ENCODE results near the gene GOLGA7B. TPM values are rescaled to one million over a fixed set of nuclear protein-coding genes. Genes with fewer than 3 reads are reported as not detected.

GOLGA7B gene
- total RNA-seq, result 3.3 TPM

- DNase-seq (ENCODE audit: low spot score), result no peak
Observed at GRCh38 chr10:97849687-97850402, at the start of gene GOLGA7B. Gene GOLGA7B (plus strand): TSS chr10:97849843. CDS start chr10:97850304, 461 bp downstream.

- DNase-seq (ENCODE audit: low spot score), result no peak
Observed at GRCh38 chr10:97800474-97800873, 49.2 kb upstream of the GOLGA7B start.

GRCh38 chr10:97801422-97801821 lies 48.2 kb upstream of the GOLGA7B start:
- DNase-seq (ENCODE audit: low spot score), result peak; percentile 49

GRCh38 chr10:97805096-97805884 lies 44.4 kb upstream of the GOLGA7B start:
- no peak for DNase-seq (ENCODE audit: low spot score)

- no peak for DNase-seq (ENCODE audit: low spot score)
Observed at GRCh38 chr10:97805949-97806348, 43.7 kb upstream of the GOLGA7B start.

GRCh38 chr10:97810446-97810845 lies 39.2 kb upstream of the GOLGA7B start:
- DNase-seq (ENCODE audit: low spot score), result no peak

GRCh38 chr10:97811958-97812357 lies 37.7 kb upstream of the GOLGA7B start:
- DNase-seq (ENCODE audit: low spot score), result no peak

GRCh38 chr10:97812696-97813095 lies 36.9 kb upstream of the GOLGA7B start:
- no peak for DNase-seq (ENCODE audit: low spot score)

- DNase-seq (ENCODE audit: low spot score), result no peak
Observed at GRCh38 chr10:97813311-97813710, 36.3 kb upstream of the GOLGA7B start.

- DNase-seq (ENCODE audit: low spot score), result no peak
Observed at GRCh38 chr10:97814996-97815395, 34.6 kb upstream of the GOLGA7B start.

GRCh38 chr10:97816609-97817008 lies 33.0 kb upstream of the GOLGA7B start:
- no peak for DNase-seq (ENCODE audit: low spot score)

- no peak for DNase-seq (ENCODE audit: low spot score)
Observed at GRCh38 chr10:97818572-97818971, 31.1 kb upstream of the GOLGA7B start.

- no peak for DNase-seq (ENCODE audit: low spot score)
Observed at GRCh38 chr10:97820096-97820704, 29.4 kb upstream of the GOLGA7B start.

GRCh38 chr10:97821308-97822038 lies 28.2 kb upstream of the GOLGA7B start:
- DNase-seq (ENCODE audit: low spot score), result no peak

- DNase-seq (ENCODE audit: low spot score), result no peak
Observed at GRCh38 chr10:97822261-97822687, 27.4 kb upstream of the GOLGA7B start.

GRCh38 chr10:97823734-97824133 lies 25.9 kb upstream of the GOLGA7B start:
- DNase-seq (ENCODE audit: low spot score), result peak; percentile 54

- no peak for DNase-seq (ENCODE audit: low spot score)
Observed at GRCh38 chr10:97825020-97825760, 24.5 kb upstream of the GOLGA7B start.

- no peak for DNase-seq (ENCODE audit: low spot score)
Observed at GRCh38 chr10:97826892-97827291, 22.8 kb upstream of the GOLGA7B start.

GRCh38 chr10:97827702-97828291 lies 21.8 kb upstream of the GOLGA7B start:
- DNase-seq (ENCODE audit: low spot score), result no peak

GRCh38 chr10:97828721-97829120 lies 20.9 kb upstream of the GOLGA7B start:
- DNase-seq (ENCODE audit: low spot score), result no peak

- no peak for DNase-seq (ENCODE audit: low spot score)
Observed at GRCh38 chr10:97830064-97830463, 19.6 kb upstream of the GOLGA7B start.
